Effector CD8-positive, alpha-beta T cell (primary cell): ENCODE data around the gene OPN1MW2.
"Not testable (repeated sequence)": the region's sequence is repeated elsewhere in the genome, so short reads cannot be mapped to it uniquely, and the experiment has no call there.

Source experiments
- DNase-seq: peaks from one replicate; lab custom pipeline; 2025; lab: John Stamatoyannopoulos, UW
- total RNA-seq, 4 experiments: gene quantifications; one replicate each; lab custom pipeline; 2026; lab: John Stamatoyannopoulos, UW

Gene OPN1MW2
- total RNA-seq, result 0 reads per million in 4 experiments

DNA sequence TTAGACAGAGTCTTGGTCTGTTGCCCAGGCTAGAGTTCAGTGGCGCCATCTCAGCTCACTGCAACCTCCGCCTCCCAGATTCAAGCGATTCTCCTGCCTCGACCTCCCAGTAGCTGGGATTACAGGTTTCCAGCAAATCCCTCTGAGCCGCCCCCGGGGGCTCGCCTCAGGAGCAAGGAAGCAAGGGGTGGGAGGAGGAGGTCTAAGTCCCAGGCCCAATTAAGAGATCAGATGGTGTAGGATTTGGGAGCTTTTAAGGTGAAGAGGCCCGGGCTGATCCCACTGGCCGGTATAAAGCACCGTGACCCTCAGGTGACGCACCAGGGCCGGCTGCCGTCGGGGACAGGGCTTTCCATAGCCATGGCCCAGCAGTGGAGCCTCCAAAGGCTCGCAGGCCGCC is at the start of gene OPN1MW2:
OPN1MW2 (plus strand) TSS at position 301 of the 400 bp plus-strand sequence; CDS start at position 361, 60 bp downstream.
- not testable (repeated sequence) for DNase-seq

DNA sequence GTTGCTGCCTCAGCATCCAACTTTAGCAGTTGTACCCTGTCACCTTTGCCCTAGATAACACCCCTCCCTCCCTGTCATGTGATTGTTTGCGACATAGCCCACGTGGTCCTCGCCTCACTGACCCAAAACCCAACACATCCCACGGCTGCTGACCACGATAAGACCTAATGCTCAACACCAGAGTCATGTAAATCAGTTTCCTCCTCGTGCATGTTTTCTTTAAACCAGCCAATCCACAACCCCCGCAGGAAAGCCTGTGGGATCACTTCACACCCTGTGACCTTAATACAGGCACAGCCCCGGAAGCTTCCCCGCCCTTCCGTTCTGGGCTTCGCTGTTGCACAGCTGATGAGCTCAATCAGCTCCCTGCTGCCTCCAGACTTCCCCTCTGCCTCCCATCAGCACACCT is 47.0 kb upstream of the OPN1MW2 start:
- not testable (repeated sequence) for DNase-seq

DNA sequence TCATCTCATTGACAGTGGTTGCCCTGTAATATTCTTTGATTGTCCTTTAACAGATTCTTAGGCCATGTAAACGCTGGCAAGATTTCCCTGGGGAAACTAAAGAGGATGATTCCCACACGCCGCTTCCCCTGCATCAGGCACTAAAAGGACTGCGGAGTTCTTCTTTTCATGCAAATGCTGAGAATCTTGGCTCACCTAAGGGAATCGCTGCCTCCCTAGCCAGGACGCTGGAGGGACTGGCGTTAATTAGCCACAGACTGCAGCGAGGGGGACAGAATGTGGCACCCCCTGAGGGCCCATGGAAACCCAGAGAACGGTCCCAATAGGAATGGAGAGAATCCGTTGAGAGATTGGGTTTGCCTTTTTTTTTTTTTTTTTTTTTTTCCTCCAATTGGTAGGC is 45.2 kb upstream of the OPN1MW2 start:
- not testable (repeated sequence) for DNase-seq

DNA sequence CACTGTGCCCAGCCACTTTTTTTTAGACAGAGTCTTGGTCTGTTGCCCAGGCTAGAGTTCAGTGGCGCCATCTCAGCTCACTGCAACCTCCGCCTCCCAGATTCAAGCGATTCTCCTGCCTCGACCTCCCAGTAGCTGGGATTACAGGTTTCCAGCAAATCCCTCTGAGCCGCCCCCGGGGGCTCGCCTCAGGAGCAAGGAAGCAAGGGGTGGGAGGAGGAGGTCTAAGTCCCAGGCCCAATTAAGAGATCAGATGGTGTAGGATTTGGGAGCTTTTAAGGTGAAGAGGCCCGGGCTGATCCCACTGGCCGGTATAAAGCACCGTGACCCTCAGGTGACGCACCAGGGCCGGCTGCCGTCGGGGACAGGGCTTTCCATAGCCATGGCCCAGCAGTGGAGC is 37.3 kb upstream of the OPN1MW2 start, which contains the start of gene OPN1MW:
OPN1MW (plus strand) TSS at position 301 of the 400 bp plus-strand sequence; CDS start at position 383, 82 bp downstream.
- not testable (repeated sequence) for DNase-seq

DNA sequence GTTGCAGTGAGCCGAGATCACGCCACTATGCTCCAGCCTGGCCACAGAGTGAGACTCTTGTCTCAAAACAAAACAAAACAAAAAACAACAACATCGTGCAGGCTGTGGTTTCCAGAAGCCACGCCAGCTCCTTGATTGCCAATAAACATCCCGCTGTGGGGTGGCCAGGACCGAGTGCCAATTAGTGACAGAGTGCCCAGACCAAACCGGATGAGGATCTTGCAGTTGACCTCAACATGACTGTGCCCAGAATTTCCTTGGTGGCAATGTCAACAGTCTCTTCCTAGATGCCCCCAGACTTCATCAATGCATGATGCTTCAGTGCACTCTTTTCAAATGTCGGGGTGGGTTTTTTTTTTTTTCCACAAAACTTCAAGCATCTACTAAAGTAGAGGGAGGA is 35.8 kb upstream of the OPN1MW2 start:
- DNase-seq, result not testable (repeated sequence)

DNA sequence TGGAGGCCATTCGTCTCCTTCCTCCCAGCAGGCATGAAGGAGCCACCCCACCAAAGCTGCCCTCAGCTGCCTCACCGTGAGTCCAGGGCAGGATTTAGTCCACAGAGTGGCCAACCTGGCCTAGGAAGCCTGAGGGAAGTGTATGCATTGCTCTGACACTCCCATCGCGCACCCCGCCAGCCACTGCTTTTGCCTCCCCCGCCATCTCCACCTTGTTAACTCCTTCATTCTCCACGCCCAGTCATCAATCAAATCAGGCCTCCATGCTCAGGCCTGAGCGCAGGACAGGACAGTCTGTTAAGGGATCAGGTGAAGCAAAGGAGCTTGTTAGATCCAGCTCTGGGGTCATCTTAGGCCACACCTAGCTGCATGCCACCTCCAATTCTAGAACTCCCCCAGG is 26.7 kb upstream of the OPN1MW2 start:
- not testable (repeated sequence) for DNase-seq

DNA sequence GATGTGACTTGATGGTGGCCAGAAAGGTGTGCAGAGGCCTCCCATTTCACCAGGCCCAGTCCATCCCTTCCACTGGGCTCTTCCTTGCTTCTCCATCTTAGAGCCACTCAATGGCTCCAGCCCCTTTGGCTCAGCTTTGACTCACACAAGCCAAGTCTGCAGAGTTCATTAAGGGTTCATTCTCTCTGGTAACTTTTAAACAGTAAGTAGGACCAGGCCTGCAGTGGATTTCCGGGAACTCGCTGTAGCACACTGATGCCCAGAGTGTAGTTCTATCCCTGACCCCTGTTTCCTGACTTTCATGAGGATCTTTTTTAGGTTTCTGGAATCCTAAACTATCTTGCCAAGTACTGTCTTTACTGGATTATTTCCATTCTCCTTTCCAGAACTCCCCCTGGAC is 25.2 kb upstream of the OPN1MW2 start:
- DNase-seq, result not testable (repeated sequence)

DNA sequence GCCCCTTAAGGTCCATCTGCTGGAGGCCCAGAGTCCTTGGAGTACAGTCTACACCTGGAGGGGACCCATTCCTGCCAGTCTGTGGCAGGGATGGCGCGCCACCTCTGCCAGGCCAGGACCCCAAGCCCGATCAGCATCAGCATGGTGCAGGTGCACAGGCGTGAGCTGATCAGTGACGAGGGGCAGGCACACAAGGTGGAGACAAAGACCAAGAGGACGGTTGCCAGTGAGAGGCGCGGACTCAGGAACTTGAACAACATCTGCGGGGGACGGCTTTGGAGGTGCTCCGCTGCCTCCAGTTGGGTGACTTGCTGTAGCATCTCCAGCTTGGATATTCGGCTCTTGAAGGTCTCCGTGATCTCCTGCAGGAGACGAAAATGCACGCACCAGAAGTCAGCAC is 23.1 kb upstream of the OPN1MW2 start:
- DNase-seq, result not testable (repeated sequence)

DNA sequence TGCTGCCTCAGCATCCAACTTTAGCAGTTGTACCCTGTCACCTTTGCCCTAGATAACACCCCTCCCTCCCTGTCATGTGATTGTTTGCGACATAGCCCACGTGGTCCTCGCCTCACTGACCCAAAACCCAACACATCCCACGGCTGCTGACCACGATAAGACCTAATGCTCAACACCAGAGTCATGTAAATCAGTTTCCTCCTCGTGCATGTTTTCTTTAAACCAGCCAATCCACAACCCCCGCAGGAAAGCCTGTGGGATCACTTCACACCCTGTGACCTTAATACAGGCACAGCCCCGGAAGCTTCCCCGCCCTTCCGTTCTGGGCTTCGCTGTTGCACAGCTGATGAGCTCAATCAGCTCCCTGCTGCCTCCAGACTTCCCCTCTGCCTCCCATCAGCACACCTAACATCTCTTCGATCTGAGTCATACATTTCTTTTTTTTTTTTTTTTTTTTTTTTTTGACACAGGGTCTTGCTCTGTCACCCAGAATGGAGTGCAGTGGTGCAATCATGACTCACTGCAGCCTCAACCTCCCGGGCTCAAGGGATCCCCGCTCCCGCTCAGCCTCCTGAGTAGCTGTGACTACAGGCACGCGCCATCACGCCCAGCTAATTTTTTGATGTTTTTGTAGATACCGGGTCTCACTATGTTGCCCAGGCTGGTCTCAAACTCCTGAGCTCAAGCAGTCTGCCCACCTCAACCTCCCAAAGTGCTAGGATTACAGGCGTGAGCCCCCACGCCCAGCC is 9.7 kb upstream of the OPN1MW2 start:
- not testable (repeated sequence) for DNase-seq

DNA sequence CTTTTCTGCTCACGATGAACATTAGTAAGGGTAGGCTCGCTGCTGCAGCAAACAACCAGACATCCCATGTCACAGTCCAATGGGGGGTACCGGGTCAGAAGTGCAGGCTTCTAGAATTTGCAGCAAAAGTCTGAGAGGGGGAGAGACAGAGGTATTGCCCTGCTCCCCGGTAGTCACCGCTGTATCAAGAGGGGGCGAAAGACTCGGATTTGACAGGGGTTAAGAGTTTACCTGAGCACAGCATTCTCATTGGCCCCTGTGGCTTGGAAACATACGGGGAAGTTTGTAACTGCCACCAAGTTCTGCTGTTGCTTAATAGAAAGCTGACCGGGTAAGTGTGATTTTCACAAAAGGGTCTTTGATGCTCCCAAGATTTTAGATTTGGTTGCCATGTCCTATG is 8.5 kb upstream of the OPN1MW2 start:
- not testable (repeated sequence) for DNase-seq

DNA sequence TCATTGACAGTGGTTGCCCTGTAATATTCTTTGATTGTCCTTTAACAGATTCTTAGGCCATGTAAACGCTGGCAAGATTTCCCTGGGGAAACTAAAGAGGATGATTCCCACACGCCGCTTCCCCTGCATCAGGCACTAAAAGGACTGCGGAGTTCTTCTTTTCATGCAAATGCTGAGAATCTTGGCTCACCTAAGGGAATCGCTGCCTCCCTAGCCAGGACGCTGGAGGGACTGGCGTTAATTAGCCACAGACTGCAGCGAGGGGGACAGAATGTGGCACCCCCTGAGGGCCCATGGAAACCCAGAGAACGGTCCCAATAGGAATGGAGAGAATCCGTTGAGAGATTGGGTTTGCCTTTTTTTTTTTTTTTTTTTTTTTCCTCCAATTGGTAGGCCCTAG is 8.1 kb upstream of the OPN1MW2 start:
- not testable (repeated sequence) for DNase-seq

DNA sequence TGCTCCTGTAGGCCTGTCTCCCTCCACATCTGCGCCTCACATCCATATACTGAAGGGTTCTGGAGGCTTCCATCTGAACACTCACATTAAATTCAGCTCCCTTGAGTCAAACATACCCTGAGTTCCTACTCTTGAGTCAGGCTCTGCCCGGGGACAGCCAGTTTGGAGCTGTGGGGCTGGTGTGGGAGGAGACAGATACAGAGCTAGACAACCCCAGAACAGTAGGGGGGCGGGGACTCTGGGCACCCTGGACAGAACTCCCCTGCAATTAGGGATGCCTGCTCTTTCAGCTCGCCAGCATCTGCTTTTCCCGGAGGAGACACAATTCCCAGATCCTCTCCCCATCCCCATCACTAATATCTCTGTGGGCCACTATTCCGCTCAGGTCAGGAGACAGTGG is 5.7 kb downstream of the OPN1MW2 start:
- not testable (repeated sequence) for DNase-seq

DNA sequence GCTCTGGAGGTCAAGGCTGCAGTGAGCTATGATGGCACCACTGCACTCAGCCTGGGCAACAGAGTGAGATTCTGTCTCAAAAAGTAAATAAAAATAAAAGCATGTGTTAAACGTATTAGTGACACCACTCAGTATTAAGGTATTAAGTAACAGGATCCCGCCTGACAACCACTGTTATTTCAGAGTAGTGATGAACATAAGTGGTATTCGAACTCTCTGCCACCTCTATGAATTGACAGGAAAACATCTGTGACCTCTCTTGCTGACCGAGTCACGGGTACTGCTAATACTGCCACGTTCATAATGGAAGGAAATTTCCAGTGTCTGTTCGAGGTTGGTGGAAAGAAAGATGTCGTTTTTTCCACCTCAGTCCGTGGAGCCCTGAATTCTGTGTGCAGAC is 7.2 kb downstream of the OPN1MW2 start:
- not testable (repeated sequence) for DNase-seq

DNA sequence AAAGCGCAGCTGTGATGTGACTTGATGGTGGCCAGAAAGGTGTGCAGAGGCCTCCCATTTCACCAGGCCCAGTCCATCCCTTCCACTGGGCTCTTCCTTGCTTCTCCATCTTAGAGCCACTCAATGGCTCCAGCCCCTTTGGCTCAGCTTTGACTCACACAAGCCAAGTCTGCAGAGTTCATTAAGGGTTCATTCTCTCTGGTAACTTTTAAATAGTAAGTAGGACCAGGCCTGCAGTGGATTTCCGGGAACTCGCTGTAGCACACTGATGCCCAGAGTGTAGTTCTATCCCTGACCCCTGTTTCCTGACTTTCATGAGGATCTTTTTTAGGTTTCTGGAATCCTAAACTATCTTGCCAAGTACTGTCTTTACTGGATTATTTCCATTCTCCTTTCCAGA is 11.9 kb downstream of the OPN1MW2 start:
- DNase-seq, result not testable (repeated sequence)

DNA sequence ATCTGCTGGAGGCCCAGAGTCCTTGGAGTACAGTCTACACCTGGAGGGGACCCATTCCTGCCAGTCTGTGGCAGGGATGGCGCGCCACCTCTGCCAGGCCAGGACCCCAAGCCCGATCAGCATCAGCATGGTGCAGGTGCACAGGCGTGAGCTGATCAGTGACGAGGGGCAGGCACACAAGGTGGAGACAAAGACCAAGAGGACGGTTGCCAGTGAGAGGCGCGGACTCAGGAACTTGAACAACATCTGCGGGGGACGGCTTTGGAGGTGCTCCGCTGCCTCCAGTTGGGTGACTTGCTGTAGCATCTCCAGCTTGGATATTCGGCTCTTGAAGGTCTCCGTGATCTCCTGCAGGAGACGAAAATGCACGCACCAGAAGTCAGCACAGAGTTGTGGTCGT is 14.1 kb downstream of the OPN1MW2 start:
- not testable (repeated sequence) for DNase-seq

DNA sequence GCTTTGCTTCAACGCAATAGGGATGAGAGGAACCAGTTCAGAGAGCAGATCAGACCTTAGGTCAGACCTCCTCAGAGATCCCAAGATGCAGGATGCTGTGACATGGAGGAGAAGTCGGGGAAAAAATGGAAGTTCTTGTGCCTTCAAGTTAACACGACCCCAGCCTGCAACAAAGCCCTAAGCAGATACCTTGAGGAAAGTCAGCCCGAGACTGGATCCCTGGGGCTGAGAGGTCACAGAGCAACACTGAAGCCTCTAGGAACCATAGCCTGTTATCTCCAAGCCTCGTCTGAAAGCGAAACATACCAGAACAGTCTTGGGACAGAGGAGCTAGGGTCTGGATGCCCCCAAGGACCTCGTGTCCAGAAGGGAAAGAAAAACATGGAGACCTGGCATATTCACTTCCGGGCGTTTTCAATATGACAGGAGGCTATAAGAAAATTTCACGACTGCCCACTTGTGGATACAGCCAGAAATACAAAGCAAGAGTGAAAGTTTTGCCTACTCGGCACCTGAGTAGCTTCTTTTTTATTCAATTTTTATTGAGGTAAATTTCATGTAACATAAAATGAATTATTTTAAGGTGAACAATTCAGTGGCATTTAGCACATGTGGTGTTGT is 19.5 kb downstream of the OPN1MW2 start:
- DNase-seq, result not testable (repeated sequence)

DNA sequence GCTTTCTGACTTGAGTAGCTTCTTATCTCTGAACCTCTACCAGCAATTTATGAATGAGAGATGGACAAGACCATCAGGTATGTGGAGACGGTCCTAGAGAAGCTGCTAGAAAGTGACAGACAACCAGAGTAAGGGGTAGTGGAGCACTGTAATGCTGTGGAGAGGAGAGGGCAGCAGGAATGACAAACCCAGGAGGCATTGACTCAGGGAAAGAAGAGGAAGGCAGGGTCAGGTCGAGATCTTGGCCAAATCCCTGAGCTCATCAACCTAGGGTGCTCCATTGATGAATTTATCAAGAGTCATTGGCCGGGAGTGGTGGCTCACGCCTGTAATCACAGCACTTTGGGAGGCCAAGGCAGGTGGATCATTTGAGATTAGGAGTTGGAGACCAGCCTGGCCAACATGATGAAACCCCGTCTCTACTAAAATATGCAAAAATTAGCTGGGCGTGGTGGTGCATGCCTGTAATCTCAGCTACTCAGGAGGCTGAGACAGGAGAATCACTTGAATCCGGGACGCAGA is 20.5 kb downstream of the OPN1MW2 start:
- DNase-seq, result not testable (repeated sequence)

DNA sequence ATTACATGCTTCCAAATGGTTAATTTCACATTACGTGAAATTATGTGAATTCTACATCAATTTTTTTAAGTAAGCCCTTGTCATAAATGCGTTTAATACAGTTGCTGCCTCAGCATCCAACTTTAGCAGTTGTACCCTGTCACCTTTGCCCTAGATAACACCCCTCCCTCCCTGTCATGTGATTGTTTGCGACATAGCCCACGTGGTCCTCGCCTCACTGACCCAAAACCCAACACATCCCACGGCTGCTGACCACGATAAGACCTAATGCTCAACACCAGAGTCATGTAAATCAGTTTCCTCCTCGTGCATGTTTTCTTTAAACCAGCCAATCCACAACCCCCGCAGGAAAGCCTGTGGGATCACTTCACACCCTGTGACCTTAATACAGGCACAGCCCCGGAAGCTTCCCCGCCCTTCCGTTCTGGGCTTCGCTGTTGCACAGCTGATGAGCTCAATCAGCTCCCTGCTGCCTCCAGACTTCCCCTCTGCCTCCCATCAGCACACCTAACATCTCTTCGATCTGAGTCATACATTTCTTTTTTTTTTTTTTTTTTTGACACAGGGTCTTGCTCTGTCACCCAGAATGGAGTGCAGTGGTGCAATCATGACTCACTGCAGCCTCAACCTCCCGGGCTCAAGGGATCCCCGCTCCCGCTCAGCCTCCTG is 28.0 kb downstream of the OPN1MW2 start:
- not testable (repeated sequence) for DNase-seq

DNA sequence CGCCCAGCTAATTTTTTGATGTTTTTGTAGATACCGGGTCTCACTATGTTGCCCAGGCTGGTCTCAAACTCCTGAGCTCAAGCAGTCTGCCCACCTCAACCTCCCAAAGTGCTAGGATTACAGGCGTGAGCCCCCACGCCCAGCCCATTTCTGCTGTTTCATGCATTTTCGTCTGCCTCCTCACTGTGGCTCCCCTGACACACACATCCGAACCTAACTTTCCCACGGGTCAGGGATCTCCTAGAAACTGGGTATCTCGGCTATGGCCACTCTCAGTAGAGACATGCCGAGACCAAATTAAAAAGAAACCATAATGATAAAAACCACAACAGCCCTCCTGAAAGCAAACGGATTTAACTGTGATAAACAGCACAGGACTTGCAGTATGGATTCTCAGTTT is 28.5 kb downstream of the OPN1MW2 start:
- not testable (repeated sequence) for DNase-seq

DNA sequence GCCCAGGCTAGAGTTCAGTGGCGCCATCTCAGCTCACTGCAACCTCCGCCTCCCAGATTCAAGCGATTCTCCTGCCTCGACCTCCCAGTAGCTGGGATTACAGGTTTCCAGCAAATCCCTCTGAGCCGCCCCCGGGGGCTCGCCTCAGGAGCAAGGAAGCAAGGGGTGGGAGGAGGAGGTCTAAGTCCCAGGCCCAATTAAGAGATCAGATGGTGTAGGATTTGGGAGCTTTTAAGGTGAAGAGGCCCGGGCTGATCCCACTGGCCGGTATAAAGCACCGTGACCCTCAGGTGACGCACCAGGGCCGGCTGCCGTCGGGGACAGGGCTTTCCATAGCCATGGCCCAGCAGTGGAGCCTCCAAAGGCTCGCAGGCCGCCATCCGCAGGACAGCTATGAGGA is 37.7 kb downstream of the OPN1MW2 start, which contains the start of gene OPN1MW3:
OPN1MW3 (plus strand) TSS at position 301 of the 400 bp plus-strand sequence; CDS start at position 339, 38 bp downstream.
- DNase-seq, result not testable (repeated sequence)

DNA sequence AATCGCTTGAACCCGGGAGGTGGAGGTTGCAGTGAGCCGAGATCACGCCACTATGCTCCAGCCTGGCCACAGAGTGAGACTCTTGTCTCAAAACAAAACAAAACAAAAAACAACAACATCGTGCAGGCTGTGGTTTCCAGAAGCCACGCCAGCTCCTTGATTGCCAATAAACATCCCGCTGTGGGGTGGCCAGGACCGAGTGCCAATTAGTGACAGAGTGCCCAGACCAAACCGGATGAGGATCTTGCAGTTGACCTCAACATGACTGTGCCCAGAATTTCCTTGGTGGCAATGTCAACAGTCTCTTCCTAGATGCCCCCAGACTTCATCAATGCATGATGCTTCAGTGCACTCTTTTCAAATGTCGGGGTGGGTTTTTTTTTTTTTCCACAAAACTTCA is 39.2 kb downstream of the OPN1MW2 start:
- DNase-seq, result not testable (repeated sequence)

DNA sequence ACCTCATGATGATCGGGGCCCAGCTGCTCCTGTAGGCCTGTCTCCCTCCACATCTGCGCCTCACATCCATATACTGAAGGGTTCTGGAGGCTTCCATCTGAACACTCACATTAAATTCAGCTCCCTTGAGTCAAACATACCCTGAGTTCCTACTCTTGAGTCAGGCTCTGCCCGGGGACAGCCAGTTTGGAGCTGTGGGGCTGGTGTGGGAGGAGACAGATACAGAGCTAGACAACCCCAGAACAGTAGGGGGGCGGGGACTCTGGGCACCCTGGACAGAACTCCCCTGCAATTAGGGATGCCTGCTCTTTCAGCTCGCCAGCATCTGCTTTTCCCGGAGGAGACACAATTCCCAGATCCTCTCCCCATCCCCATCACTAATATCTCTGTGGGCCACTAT is 43.5 kb downstream of the OPN1MW2 start:
- DNase-seq, result not testable (repeated sequence)
